GM23338 (cell line): ENCODE data around the gene LANCL3. TPM values are rescaled to one million over a fixed set of nuclear protein-coding genes. Genes with fewer than 3 reads are reported as not detected.
A peak's percentile ranks its signal among the peaks of the same experiment; 100 is the strongest.

Experiments used
- ATAC-seq: fragments of 200-7000 bp; cut with Tn5 transposase; 3 replicates; pipeline ENCODE4 v1.9.1; 2020
- DNase-seq: peaks from one replicate; pipeline ENCODE4 v3.0.0-alpha.2; 2015; ENCODE audit warnings: low spot score
- H2AFZ ChIP-seq: fragments of 200-600 bp; sonication (generic); 2 replicates; pipeline ENCODE4 v1.8.0; 2016; ENCODE audit warnings: antibody characterized with exemption, mild to moderate bottlenecking, moderate library complexity
- H3F3A ChIP-seq: fragments of 200-600 bp; sonication (generic); replicated peaks from 2 replicates; pipeline ENCODE4 v1.8.0; 2017; ENCODE audit warnings: antibody characterized with exemption, mixed run types, low read depth
- H3K27ac ChIP-seq: fragments of 200-600 bp; sonication (generic); 2 replicates; pipeline ENCODE4 v1.6.1; 2016; ENCODE audit warnings: low read depth
- H3K27me3 ChIP-seq: fragments of 200-600 bp; sonication (generic); 2 replicates; pipeline ENCODE4 v1.8.0; 2016; ENCODE audit warnings: mild to moderate bottlenecking, mixed run types, moderate library complexity; ENCODE audit not compliant: insufficient read depth
- H3K36me3 ChIP-seq: fragments of 200-600 bp; sonication (generic); 2 replicates; pipeline ENCODE4 v1.8.0; 2016; ENCODE audit warnings: mild to moderate bottlenecking; ENCODE audit not compliant: insufficient read depth
- H3K4me1 ChIP-seq: fragments of 200-600 bp; sonication (generic); 2 replicates; pipeline ENCODE4 v1.8.0; 2016; ENCODE audit warnings: mild to moderate bottlenecking, moderate library complexity; ENCODE audit not compliant: insufficient read depth
- H3K4me2 ChIP-seq: fragments of 200-600 bp; sonication (generic); 2 replicates; pipeline ENCODE4 v1.7.1; 2017; ENCODE audit warnings: mixed run types
- H3K4me3 ChIP-seq: fragments of 200-600 bp; sonication (generic); 2 replicates; pipeline ENCODE4 v1.6.1; 2016; ENCODE audit warnings: mixed run types
- H3K79me2 ChIP-seq: fragments of 200-600 bp; sonication (generic); replicated peaks from 2 replicates; pipeline ENCODE4 v1.8.0; 2017; ENCODE audit warnings: mild to moderate bottlenecking; ENCODE audit not compliant: insufficient read depth
- H3K9me2 ChIP-seq: fragments of 200-600 bp; sonication (generic); 2 replicates; pipeline ENCODE4 v1.8.0; 2017; ENCODE audit not compliant: insufficient read depth
- H4K20me1 ChIP-seq: fragments of 200-600 bp; sonication (generic); replicated peaks from 2 replicates; pipeline ENCODE4 v1.8.0; 2017; ENCODE audit warnings: mild to moderate bottlenecking; ENCODE audit not compliant: insufficient read depth
- H3K27ac Mint-ChIP-seq: 2 replicates; pipeline ENCODE4 v1.8.0; 2020; ENCODE audit warnings: inconsistent platforms, mild to moderate bottlenecking, moderate library complexity, mixed read lengths
- H3K27me3 Mint-ChIP-seq: 3 replicates; pipeline ENCODE4 v1.8.0; 2022; ENCODE audit warnings: low read depth, mild to moderate bottlenecking, moderate library complexity, mixed read lengths, inconsistent platforms; ENCODE audit not compliant: insufficient read depth, poor library complexity
- H3K36me3 Mint-ChIP-seq: 3 replicates; pipeline ENCODE4 v1.8.0; 2021; ENCODE audit warnings: low read depth, mild to moderate bottlenecking, inconsistent platforms, moderate library complexity, mixed read lengths
- H3K4me1 Mint-ChIP-seq: 3 replicates; pipeline ENCODE4 v1.8.0; 2020; ENCODE audit warnings: mild to moderate bottlenecking, inconsistent platforms, mixed read lengths
- H3K4me3 Mint-ChIP-seq: 3 replicates; pipeline ENCODE4 v1.8.0; 2021; ENCODE audit warnings: moderate library complexity, mild to moderate bottlenecking, inconsistent platforms, mixed read lengths
- H3K9me3 Mint-ChIP-seq: 3 replicates; pipeline ENCODE4 v1.8.0; 2020; ENCODE audit warnings: moderate library complexity, mild to moderate bottlenecking, inconsistent platforms, mixed read lengths
- CREB1 ChIP-seq: fragments of 250-450 bp; sonication (Bioruptor Pico); IDR thresholded peaks from 2 replicates; pipeline ENCODE4 v1.5.0; 2020; ENCODE audit warnings: low read depth, mild to moderate bottlenecking, moderate library complexity
- CTCF ChIP-seq, 2 experiments: fragments of 200-600 bp in 1 of 2; sonication (generic) in 1 of 2; conservative IDR thresholded peaks; 2 replicates each; pipeline versions ENCODE4 v1.5.1 to v1.6.1; 2016 to 2017; ENCODE audit warnings: antibody characterized with exemption in 2 of 2, low read depth in 2 of 2, mild to moderate bottlenecking in 2 of 2, moderate library complexity in 1 of 2
- ETS1 ChIP-seq: IDR thresholded peaks from 2 replicates; pipeline ENCODE4 v1.6.1; 2016; ENCODE audit warnings: antibody characterized with exemption
- EZH2phosphoT487 ChIP-seq: fragments of 200-600 bp; sonication (generic); IDR thresholded peaks from one replicate; pipeline ENCODE4 v1.8.1; 2018; ENCODE audit warnings: antibody characterized with exemption; ENCODE audit not compliant: unreplicated experiment
- JUNB ChIP-seq: IDR thresholded peaks from one replicate; pipeline ENCODE4 v1.6.1; 2016; ENCODE audit warnings: antibody characterized with exemption; ENCODE audit not compliant: unreplicated experiment
- NANOG ChIP-seq: IDR thresholded peaks from 2 replicates; pipeline ENCODE4 v1.6.1; 2016; ENCODE audit warnings: antibody characterized with exemption, borderline replicate concordance
- POLR2AphosphoS5 ChIP-seq: IDR thresholded peaks from 2 replicates; pipeline ENCODE4 v1.6.1; 2016; ENCODE audit warnings: antibody characterized with exemption, low read depth
- STAT1 ChIP-seq: IDR thresholded peaks from one replicate; pipeline ENCODE4 v1.6.1; 2016; ENCODE audit warnings: antibody characterized with exemption; ENCODE audit not compliant: unreplicated experiment
- ZNF331 ChIP-seq: fragments of 250-450 bp; sonication (Bioruptor Pico); IDR thresholded peaks from 2 replicates; pipeline ENCODE4 v1.5.0; 2020; ENCODE audit warnings: low read depth, mild to moderate bottlenecking, moderate library complexity
- ZNF462 ChIP-seq: fragments of 250-450 bp; sonication (Bioruptor Pico); IDR thresholded peaks from 2 replicates; pipeline ENCODE4 v1.5.0; 2020; ENCODE audit warnings: mild to moderate bottlenecking, moderate library complexity
- polyA plus RNA-seq: library from polyadenylated mRNA; unstranded; fragments of >200 nt; fragmentation: Nextera tagmentation; extraction: Ambion mirVana; gene quantifications from 2 replicates; pipeline ENCODE4 v1.2.1, GENCODE V29; 2016
- total RNA-seq: library from RNA; depleted of rRNA; stranded (reverse); fragments of >200 nt; shearing (Covaris generic); gene quantifications from 2 replicates; pipeline ENCODE4 v1.2.3, GENCODE V29; 2014
- TF ChIP-seq, protein P1 (sequence below): IDR thresholded peaks from one replicate; pipeline ENCODE4 v1.6.1; 2018; ENCODE audit warnings: antibody characterized with exemption; ENCODE audit not compliant: unreplicated experiment

Gene LANCL3
- total and polyA plus RNA-seq, 2 experiments from 2014 or later, result 0.11 to 1.8 TPM

DNA sequence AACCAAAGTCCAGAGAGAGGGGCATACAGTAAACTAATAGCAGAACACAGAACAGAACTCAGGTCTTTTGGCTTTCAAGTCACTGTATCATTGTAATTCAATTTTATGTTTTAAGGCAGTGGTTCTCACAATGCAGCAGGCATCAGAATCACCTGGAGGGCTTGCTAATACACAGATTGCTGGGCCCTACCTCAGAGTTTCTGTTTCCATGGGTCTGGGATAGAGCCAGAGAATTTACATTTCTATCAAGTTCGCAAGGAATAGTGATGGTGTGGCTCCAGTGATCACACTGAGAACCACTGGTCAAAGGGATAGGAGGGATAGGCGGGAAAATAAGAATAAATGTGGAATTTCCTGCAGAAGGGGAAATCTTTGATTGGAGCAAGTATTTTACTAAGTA, 36.7 kb downstream of the LANCL3 start:
- DNase-seq (peak; percentile 60), ATAC-seq (peak; percentile 94)
- Histone ChIP-seq H3K79me2 (no peaks in the 10 kb centered on the region), H4K20me1 (no peaks in the 10 kb centered on the region), H3F3A (no peaks in the 10 kb centered on the region), H3K4me2 (peak overlapping the region; percentile 58; the same call in 1 of the 2 replicates), H3K27me3 (no peaks in the 10 kb centered on the region), H3K27ac (no peak overlapping the region), H3K4me3 (no peak overlapping the region), H3K4me1 (peaks cover 6% of the 10 kb centered on the region; the same call in 1 of the 2 replicates), H3K9me2 (no peaks in the 10 kb centered on the region), H3K36me3 (no peaks in the 10 kb centered on the region), H2AFZ (no peak overlapping the region)
- H3K9me3 Mint-ChIP-seq, result no peaks in the 10 kb centered on the region
- TF ChIP-seq POLR2AphosphoS5 (no peak), NANOG (no peak), CTCF (conservative IDR thresholded peaks at IDR 0.05; ENCODE audit: low read depth in 2 of 2) (no peak), CREB1 (CRISPR knock-in tag) (no peak), ZNF462 (CRISPR knock-in tag) (no peak), JUNB (no peak), STAT1 (no peak), EZH2phosphoT487 (no peak), ETS1 (no peak), ZNF331 (CRISPR knock-in tag) (no peak)
- TF ChIP-seq, protein P1, sequence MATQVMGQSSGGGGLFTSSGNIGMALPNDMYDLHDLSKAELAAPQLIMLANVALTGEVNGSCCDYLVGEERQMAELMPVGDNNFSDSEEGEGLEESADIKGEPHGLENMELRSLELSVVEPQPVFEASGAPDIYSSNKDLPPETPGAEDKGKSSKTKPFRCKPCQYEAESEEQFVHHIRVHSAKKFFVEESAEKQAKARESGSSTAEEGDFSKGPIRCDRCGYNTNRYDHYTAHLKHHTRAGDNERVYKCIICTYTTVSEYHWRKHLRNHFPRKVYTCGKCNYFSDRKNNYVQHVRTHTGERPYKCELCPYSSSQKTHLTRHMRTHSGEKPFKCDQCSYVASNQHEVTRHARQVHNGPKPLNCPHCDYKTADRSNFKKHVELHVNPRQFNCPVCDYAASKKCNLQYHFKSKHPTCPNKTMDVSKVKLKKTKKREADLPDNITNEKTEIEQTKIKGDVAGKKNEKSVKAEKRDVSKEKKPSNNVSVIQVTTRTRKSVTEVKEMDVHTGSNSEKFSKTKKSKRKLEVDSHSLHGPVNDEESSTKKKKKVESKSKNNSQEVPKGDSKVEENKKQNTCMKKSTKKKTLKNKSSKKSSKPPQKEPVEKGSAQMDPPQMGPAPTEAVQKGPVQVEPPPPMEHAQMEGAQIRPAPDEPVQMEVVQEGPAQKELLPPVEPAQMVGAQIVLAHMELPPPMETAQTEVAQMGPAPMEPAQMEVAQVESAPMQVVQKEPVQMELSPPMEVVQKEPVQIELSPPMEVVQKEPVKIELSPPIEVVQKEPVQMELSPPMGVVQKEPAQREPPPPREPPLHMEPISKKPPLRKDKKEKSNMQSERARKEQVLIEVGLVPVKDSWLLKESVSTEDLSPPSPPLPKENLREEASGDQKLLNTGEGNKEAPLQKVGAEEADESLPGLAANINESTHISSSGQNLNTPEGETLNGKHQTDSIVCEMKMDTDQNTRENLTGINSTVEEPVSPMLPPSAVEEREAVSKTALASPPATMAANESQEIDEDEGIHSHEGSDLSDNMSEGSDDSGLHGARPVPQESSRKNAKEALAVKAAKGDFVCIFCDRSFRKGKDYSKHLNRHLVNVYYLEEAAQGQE, result no peak
- H3K36me3 Mint-ChIP-seq, result no peaks in the 10 kb centered on the region
- H3K27me3 Mint-ChIP-seq, result peaks cover 2% of the 10 kb centered on the region
- H3K4me3 Mint-ChIP-seq, result 0 out of 3 replicates have a peak overlapping the region, but pooled peaks have one; percentile 26
- peaks cover 20% of the 10 kb centered on the region; the same call in 2 of the 3 replicates for H3K4me1 Mint-ChIP-seq
- H3K27ac Mint-ChIP-seq, result no peak overlapping the region; the same call in 1 of the 2 replicates
